Common myeloid progenitor, CD34-positive (primary cell): ENCODE results near the gene ARPP19.
"Not testable (repeated sequence)": the region's sequence is repeated elsewhere in the genome, so short reads cannot be mapped to it uniquely, and the experiment has no call there.

ENCODE experiments used
- CTCF ChIA-PET: fragments of 350-600 bp; sonication (Branson Sonifier 250); formaldehyde crosslinking; loops from one replicate; lab custom pipeline; 2021; ENCODE audit warnings: antibody characterized with exemption; lab: Charles Lee
- POLR2A ChIA-PET: fragments of 350-600 bp; sonication (Branson Sonifier 250); formaldehyde crosslinking; loops from one replicate; lab custom pipeline; 2021; ENCODE audit warnings: antibody characterized with exemption; lab: Charles Lee
- DNase-seq, 3 donors: peaks; one replicate each; pipeline versions ENCODE4 v3.0.0 to v3.0.0-alpha.2; 2013
- H3K27ac ChIP-seq, 2 experiments: 1 replicate in 1 of 2; 2 replicates in 1 of 2; pipeline ENCODE4 v1.7.0; 2013; ENCODE audit warnings: inconsistent platforms in 2 of 2, low read length in 2 of 2, mild to moderate bottlenecking in 2 of 2, low read depth in 1 of 2, moderate library complexity in 1 of 2; ENCODE audit not compliant: severe bottlenecking in 2 of 2, insufficient read depth in 1 of 2, poor library complexity in 1 of 2
- H3K27me3 ChIP-seq, 5 experiments: replicated peaks in 2 of 5; 1 replicate in 3 of 5; 2 replicates in 2 of 5; pipeline versions ENCODE4 v1.6.1 to v1.7.0; 2013; ENCODE audit warnings: low read length in 4 of 5, mild to moderate bottlenecking in 2 of 5, moderate library complexity in 2 of 5, inconsistent platforms in 1 of 5; ENCODE audit not compliant: insufficient read depth in 5 of 5, control insufficient read depth in 4 of 5
- H3K36me3 ChIP-seq, 4 experiments: 1 replicate in 2 of 4; 2 replicates in 2 of 4; pipeline versions ENCODE4 v1.6.1 to v1.7.0; 2013; ENCODE audit warnings: low read length in 3 of 4, control low read depth in 1 of 4, mild to moderate bottlenecking in 1 of 4; ENCODE audit not compliant: control insufficient read depth in 4 of 4, insufficient read depth in 4 of 4
- H3K4me1 ChIP-seq, 4 experiments: 1 replicate in 3 of 4; 2 replicates in 1 of 4; pipeline versions ENCODE4 v1.6.1 to v1.7.1; 2013; ENCODE audit warnings: low read length in 3 of 4, mild to moderate bottlenecking in 3 of 4, control low read depth in 1 of 4, inconsistent platforms in 1 of 4, moderate library complexity in 1 of 4; ENCODE audit not compliant: control insufficient read depth in 4 of 4, insufficient read depth in 4 of 4; ENCODE audit errors: control extremely low read depth in 1 of 4
- H3K4me3 ChIP-seq, 7 experiments: 1 replicate in 4 of 7; 2 replicates in 3 of 7; pipeline versions ENCODE4 v1.5.1 to v1.7.0; 2013; ENCODE audit warnings: mild to moderate bottlenecking in 7 of 7, low read length in 6 of 7, moderate library complexity in 6 of 7, inconsistent platforms in 2 of 7, low read depth in 2 of 7, control low read depth in 1 of 7; ENCODE audit not compliant: insufficient read depth in 4 of 7, control insufficient read depth in 1 of 7; ENCODE audit errors: extremely low read depth in 1 of 7
- H3K9me3 ChIP-seq, 5 experiments: 1 replicate in 4 of 5; 2 replicates in 1 of 5; pipeline versions ENCODE4 v1.6.1 to v1.7.1; 2013; ENCODE audit warnings: low read length in 4 of 5, mild to moderate bottlenecking in 2 of 5, inconsistent platforms in 1 of 5, low read depth in 1 of 5, moderate library complexity in 1 of 5; ENCODE audit not compliant: control insufficient read depth in 4 of 5, insufficient read depth in 2 of 5; ENCODE audit errors: control extremely low read depth in 1 of 5
- WGBS: methylation state at CpG from one replicate; pipeline ENCODE4 v1.1.5; 2013; ENCODE audit not compliant: insufficient coverage; 5-methylcytosine and 5-hydroxymethylcytosine counted together

Gene ARPP19

DNA sequence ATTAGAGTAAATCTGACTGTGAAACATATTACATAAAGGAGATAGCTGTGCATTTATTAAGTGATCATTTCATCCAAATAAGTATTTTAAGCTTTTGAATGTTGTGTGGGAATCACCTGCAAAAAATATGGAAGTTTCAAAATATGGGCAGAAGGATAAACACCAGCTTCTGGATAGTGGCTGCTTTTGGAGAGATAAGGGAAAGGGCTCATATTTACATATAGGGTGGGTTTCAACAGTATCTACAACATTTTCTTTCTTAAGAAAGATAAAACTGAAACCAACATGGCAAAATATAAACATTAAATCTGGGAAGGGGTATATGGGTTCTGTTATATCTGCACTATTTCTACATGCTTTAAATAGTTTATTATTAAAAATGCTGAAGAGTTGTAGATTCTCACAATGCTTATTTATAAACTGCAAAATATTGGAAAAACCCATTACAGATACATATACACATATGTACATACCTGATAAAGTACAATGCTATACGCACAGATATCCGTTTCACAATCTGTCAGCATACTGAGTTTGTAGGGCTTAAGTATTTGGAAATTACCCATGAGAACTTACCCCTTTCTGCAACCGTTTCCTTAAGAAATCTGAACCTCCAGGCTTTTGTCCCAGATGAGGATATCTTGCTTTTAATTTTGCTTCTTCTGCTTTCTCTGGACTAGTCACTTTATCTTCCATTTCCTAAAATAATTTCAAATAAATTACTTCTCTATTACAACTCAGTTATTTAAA lies 12.1 kb downstream of the ARPP19 start:
- ChIA-PET POLR2A (no interaction called here), CTCF (no interaction called here)
- H3K9me3 ChIP-seq, result peaks cover 0 to 4% (median 1%) of the 10 kb centered on the region in 5 experiments
- no peaks in the 10 kb centered on the region for H3K27me3 ChIP-seq
- DNase-seq, result no peak
- peaks cover 9 to 48% (median 24%) of the 10 kb centered on the region in 4 experiments for H3K36me3 ChIP-seq
- WGBS, result 97% methylated on average over 3 of the region's 3 CpGs
- no peak overlapping the region for H3K27ac ChIP-seq
- H3K4me1 ChIP-seq, result peaks cover 0 to 23% (median 13%) of the 10 kb centered on the region in 4 experiments
- no peak overlapping the region for H3K4me3 ChIP-seq

DNA sequence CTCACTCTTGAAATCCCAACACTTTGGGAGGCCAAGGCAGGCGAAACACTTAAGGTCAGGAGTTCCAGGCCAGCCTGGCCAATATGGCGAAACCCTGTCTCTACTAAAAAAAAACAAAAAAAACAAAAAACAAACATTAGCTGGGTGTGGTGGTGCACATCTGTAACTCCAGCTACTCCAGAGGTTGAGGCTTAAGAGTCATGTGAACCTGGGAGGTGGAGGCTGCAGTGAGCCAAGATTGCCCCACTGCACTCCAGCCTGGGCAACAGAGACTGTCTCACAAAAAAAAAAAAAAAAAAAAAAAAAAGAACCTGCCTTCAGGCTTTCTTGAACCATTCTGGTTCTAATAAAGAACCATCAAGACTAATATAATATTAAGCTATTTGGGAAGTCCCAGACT lies 16.5 kb downstream of the ARPP19 start:
- Histone ChIP-seq H3K9me3 (no peaks in the 10 kb centered on the region), H3K36me3 (peaks cover 5 to 40% (median 22%) of the 10 kb centered on the region in 4 experiments), H3K27ac (no peak overlapping the region), H3K4me3 (peak overlapping the region in 2 of 7 experiments; percentile 42 to 55), H3K4me1 (peaks cover 0 to 25% (median 15%) of the 10 kb centered on the region in 4 experiments), H3K27me3 (no peaks in the 10 kb centered on the region)
- WGBS, result no CpG with 5 or more reads among the region's 2 CpGs
- CTCF ChIA-PET, result interaction anchor here (0.8 to 1.7 kb wide), 3 partner anchors 19 to 183 kb away, joined by 3 to 5 read pairs (median 4); no protein-coding TSS in a partner anchor
- DNase-seq, result no peak
- POLR2A ChIA-PET, result interaction anchor here (0.6 to 1.5 kb wide), 2 partner anchors 126 to 1014 kb away, joined by 5 read pairs; partner anchors contain the start of gene ATOSA

DNA sequence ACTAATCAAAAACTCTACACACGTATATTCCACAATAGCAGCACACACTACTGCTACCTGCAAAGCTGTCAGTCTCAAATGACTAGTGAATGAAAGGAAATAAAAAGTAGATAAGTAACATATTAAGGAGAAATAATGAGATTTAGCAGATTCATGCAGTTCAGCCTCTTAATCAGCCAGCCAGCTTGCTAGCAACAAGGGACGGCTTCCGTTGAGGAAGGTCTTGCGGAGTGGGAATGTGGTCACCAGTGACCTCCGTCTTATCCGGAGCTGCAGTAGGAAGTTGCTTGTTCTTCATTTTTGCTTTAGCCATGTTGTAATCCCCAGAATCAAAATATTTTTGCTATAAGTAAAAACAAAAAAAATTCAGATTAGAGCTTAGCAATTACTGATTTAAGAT lies 17.1 kb downstream of the ARPP19 start:
- Histone ChIP-seq H3K4me3 (peak overlapping the region in 2 of 7 experiments; percentile 42 to 55), H3K9me3 (no peaks in the 10 kb centered on the region), H3K27ac (no peak overlapping the region), H3K27me3 (no peaks in the 10 kb centered on the region), H3K36me3 (peaks cover 7 to 39% (median 22%) of the 10 kb centered on the region in 4 experiments), H3K4me1 (peaks cover 0 to 25% (median 15%) of the 10 kb centered on the region in 4 experiments)
- 52% methylated on average over 3 of the region's 6 CpGs for WGBS
- DNase-seq, result peak; percentile 87 to 96 (median 92)
- ChIA-PET CTCF (interaction anchor here (0.8 to 1.7 kb wide), 3 partner anchors 18 to 184 kb away, joined by 3 to 5 read pairs (median 4); no protein-coding TSS in a partner anchor), POLR2A (interaction anchor here (1.5 kb wide), 1 partner anchor 127 kb away, joined by 5 read pairs; the partner anchor contains the start of gene ATOSA)

DNA sequence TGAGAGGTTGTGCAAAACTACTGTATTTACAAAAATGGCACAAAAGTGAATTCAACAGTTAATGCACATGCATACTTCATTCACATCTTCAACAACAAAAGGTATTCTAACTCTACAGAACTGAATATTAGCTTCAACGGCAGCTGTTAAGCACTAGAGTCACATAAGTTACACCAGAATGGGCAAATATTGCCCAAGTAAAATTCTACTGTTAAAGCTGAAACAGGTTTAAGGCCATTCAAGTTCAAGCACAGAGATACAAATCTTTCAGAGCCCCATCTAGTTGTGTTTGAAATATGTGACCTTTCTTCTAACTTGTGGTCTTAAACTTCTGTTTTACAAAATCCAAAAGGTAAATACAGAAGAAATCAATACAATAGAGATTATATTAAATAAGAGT lies 17.6 kb downstream of the ARPP19 start:
- H3K36me3 ChIP-seq, result peaks cover 10 to 39% (median 25%) of the 10 kb centered on the region in 4 experiments
- not testable (repeated sequence) for H3K27ac ChIP-seq, H3K9me3 ChIP-seq, H3K4me3 ChIP-seq, DNase-seq, H3K27me3 ChIP-seq
- WGBS, result no CpG with 5 or more reads among the region's 1 CpG
- CTCF ChIA-PET, result interaction anchor here (1.3 to 1.7 kb wide), 2 partner anchors 25 to 185 kb away, joined by 4 to 5 read pairs; no protein-coding TSS in a partner anchor
- POLR2A ChIA-PET, result interaction anchor here (1.5 kb wide), 1 partner anchor 127 kb away, joined by 5 read pairs; the partner anchor contains the start of gene ATOSA
- peaks cover 0 to 25% (median 15%) of the 10 kb centered on the region in 4 experiments for H3K4me1 ChIP-seq

DNA sequence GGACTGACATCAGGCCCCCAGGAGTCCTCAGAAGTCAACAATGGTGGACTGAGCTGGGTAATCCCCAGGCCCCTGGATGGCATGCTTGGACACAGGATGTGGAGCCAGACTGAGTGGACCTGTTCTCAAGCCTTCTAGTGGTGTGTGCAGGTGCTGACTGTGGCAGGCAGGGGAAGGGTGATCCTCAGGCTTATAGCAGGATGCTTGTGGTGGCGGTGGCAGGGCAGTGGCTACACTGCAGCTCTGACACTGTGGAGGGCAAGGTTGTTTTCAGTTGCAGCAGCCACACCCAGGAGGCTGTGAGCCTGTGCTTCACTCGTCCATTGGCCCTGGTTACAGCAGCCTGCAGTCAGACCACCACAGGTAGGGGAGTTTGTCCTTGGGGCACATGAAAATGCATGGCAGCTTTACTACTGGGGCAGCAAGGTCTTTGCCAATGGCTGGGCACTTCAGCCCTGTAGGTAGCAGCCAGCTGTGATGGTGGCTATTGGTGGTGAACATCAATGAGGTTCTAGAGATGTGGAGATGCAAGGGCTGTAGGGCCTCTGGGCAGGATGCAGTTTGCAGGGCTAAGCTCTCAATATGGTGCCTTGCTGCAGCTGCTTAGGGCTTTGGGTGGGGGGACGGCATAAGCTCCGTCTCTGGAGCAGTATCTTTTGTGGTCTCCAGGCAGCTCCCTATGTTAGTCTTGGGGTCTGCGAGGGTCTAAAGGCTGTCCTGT lies 22.6 kb downstream of the ARPP19 start:
- Histone ChIP-seq H3K27me3 (no peaks in the 10 kb centered on the region), H3K4me3 (no peak overlapping the region), H3K4me1 (peaks cover 0 to 7% (median 2%) of the 10 kb centered on the region in 4 experiments), H3K9me3 (peaks cover 0 to 15% (median 6%) of the 10 kb centered on the region in 5 experiments), H3K27ac (no peak overlapping the region), H3K36me3 (peaks cover 12 to 26% (median 18%) of the 10 kb centered on the region in 4 experiments)
- 94% methylated on average over 3 of the region's 5 CpGs for WGBS
- ChIA-PET CTCF (interaction anchor here (0.9 to 1.3 kb wide), 3 partner anchors 9 to 14 kb away, joined by 3 to 5 read pairs (median 3); no protein-coding TSS in a partner anchor), POLR2A (no interaction called here)
- DNase-seq, result no peak

DNA sequence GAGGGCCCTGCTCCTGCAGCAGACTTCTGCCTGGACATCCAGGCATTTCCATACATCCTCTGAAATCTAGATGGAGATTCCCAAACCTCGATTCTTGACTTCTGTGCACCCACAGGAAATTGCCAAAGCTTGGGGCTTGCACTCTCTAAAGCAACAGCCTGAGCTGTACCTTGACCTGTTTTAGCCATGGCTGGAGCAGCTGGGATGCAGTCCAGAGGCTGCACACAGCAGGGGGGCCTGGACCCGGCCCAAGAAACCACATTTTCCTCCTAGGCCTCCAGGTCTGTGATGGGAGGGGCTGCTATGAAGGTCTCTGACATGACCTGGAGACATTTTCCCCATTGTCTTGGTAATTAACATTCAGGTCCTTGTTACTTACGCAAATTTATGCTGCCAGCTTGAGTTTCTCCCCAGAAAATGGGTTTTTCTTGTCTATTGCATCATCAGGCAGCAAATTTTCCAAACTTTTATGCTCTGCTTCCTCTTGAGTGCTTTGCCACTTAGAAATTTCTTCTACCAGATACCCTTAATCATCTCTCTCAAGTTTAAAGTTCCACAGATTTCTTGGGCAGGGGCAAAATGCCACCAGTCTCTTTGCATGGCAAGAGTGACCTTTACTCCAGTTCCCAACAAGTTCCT lies 28.3 kb downstream of the ARPP19 start:
- Histone ChIP-seq H3K36me3 (peaks cover 0 to 2% (median under 1%) of the 10 kb centered on the region in 4 experiments), H3K27me3 (no peaks in the 10 kb centered on the region), H3K9me3 (peaks cover 0 to 9% (median 0%) of the 10 kb centered on the region in 5 experiments), H3K27ac (no peak overlapping the region), H3K4me3 (no peak overlapping the region), H3K4me1 (no peaks in the 10 kb centered on the region)
- DNase-seq, result no peak
- 85% methylated on average over 3 of the region's 3 CpGs for WGBS
- ChIA-PET POLR2A (no interaction called here), CTCF (no interaction called here)
